Fibroblast of pulmonary artery (primary cell): ENCODE measurements around the gene MBD6.
A peak's percentile ranks its signal among the peaks of the same experiment; 100 is the strongest.

Experiments
- DNase-seq: peaks from one replicate; pipeline ENCODE4 v3.0.0-alpha.2; 2010; ENCODE audit warnings: low read depth
- H3K4me3 ChIP-seq: replicated peaks from 2 replicates; pipeline ENCODE4 v1.5.1; 2011; ENCODE audit warnings: low read depth, mild to moderate bottlenecking, control low read depth, low read length, moderate library complexity
- CTCF ChIP-seq: IDR thresholded peaks from 2 replicates; pipeline ENCODE4 v1.5.1; 2011; ENCODE audit warnings: mild to moderate bottlenecking, control low read depth, low read length, inconsistent platforms; ENCODE audit errors: missing control alignments

MBD6 gene

GRCh38 chr12:57549909-57550640, 27.5 kb downstream of the MBD6 start, which contains the start of gene KIF5A:
Gene KIF5A (plus strand): TSS chr12:57550044. CDS start chr12:57550272, 228 bp downstream.
- TF ChIP-seq CTCF: no peak
- H3K4me3 ChIP-seq: peak within 1 kb of the TSS; percentile 35
- no peak for DNase-seq

- TF ChIP-seq CTCF: no peak
- no peak for DNase-seq
- no peak overlapping the region for H3K4me3 ChIP-seq
Observed at GRCh38 chr12:57550641-57551549, 28.3 kb downstream of the MBD6 start.

DNA sequence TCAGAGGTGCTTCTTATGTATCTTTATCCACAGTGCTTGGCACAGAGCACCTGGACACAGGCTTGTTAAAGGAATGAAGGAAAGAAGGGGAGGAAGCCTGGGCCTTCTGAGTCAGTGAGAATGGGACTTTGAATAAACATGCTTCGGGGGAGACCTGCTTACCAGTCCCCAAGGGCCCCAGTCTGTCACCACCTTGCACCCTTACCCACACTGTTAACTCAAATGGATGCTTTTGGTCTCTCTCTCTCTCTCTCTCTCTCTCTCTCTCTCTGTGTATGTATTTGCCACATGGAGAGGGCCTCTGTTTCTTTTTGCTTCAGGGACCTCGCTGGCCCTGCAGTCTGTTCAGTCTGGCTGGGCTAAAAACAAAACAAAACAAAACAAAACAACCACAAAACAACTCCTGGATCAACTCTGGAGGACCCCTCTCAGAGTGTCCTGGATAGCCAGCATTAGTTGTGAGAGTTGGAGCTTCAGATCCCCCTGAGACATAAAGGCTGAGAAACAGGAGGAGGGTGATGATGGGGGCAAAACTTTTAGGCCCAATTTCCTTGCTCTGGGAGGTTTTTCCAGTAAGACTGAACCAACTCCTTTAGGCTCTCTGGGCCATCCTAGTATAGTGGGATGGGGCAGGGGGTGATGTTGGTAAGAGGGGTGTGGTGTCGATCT, 29.1 kb downstream of the MBD6 start:
- TF ChIP-seq CTCF: no peak
- no peak overlapping the region for H3K4me3 ChIP-seq
- no peak for DNase-seq

GRCh38 chr12:57552306-57552651, 29.7 kb downstream of the MBD6 start:
- no peak for TF ChIP-seq CTCF
- H3K4me3 ChIP-seq: no peak overlapping the region
- DNase-seq: no peak

DNA sequence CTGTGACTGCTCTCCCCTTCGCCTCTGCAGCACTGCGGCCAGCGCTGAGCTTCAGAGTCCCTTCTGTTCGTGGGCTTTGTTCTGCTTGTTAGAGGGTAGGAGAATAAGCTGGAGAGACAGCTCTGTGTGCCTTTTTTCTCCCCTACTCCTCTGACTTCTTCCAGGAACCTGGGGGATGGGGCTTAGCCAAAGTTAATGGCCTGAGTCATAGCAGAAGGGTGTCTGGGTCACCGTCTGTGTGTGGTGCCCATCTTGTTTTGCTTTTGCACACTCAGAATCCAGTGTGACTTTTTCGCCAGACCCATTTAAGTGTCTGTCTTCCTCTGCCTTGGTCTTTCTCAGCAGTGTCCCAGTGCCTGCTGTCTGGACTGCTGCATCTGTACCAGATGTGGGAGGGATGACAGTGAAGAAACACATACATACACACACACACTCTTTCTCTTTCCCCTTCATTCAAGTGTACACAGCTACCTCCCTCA, 30.2 kb downstream of the MBD6 start:
- TF ChIP-seq CTCF: no peak
- no peak for DNase-seq
- H3K4me3 ChIP-seq: no peak overlapping the region

DNA sequence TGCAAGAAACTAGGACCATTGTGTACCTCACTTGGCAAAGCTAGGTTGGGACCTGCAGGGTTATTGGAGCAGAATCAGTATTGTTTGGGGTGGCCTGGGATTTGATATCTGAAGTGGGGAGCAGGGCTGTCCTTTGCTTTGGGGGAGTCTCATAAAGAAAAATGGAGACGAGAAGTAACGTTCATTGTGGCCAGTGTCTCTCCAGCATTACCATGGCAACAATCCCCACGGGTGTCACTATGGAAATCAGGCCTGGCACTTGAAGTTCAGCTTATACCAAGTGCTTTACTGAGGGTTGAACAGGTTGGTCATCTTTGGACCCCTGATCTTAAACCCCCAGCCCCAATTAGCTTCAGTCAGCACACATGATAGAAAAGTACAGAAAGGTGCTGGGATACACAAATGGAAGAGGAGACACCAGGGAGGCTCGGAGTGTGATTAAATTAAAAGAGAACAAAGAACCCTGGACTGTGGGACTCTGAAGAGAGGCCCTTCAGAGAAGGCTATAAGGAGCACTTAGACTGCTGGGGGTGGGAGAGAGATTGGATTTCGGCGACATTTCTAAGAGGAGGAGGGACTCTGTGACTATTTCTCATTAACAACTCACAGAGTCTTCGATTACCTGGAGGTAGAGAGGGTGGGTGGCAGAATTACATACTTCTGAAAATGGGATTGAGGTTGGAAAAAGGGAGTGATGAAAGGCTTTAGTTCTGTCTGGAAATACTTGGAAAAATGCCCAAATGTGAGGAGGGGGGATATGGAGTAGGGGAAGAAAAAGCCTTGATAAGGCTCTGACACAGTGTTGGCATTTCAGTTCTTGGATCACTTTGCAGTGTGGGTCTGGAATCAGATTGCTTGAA, 30.9 kb downstream of the MBD6 start:
- no peak for DNase-seq
- TF ChIP-seq CTCF: no peak
- H3K4me3 ChIP-seq: no peak overlapping the region
